AML-193 (cell line): ENCODE data around the gene MEGF6.

ENCODE experiments used
- DNase-seq, 2 experiments: peaks; one replicate each; lab custom pipeline; 2025; lab: John Stamatoyannopoulos, UW

Gene MEGF6

DNA sequence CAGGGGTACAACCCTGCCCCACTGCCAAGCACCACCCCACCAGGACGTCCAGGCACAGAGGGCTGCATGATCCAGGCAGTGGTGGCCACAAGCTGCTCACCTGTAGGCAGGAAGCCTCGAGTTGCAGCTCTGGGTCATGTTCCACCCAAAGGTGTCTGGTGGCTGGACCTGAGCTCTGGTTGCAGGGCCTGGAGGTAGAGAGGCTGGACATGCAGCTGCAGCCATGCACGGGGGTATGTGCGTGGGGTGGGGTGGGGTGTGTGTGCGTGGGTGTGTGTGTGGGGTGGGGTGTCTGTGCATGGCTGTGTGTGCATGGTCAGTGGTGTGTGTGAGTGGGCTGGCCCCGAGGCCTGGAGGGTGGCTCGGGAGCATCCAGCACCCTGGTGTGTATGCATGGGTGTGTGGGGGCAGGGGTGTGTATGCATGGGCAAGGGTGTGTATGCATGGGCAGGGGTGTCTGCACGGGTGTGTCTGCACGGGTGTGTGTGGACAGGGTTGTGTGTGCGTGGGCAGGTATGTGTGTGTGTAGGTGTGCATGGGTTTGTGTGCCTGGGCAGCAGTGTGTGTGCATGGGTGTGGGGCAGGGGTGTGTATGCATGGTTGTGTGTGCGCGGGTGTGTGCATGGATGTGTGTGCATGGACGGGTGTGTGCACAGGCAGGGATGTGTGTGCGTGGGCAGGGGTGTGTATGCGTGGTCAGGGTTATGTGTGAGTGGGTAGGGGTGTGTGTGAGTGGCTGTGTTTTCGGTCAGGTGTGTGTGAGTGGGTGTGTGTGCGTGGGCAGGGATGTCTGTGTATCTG, 141.3 kb downstream of the MEGF6 start:
- no peak for DNase-seq

DNA sequence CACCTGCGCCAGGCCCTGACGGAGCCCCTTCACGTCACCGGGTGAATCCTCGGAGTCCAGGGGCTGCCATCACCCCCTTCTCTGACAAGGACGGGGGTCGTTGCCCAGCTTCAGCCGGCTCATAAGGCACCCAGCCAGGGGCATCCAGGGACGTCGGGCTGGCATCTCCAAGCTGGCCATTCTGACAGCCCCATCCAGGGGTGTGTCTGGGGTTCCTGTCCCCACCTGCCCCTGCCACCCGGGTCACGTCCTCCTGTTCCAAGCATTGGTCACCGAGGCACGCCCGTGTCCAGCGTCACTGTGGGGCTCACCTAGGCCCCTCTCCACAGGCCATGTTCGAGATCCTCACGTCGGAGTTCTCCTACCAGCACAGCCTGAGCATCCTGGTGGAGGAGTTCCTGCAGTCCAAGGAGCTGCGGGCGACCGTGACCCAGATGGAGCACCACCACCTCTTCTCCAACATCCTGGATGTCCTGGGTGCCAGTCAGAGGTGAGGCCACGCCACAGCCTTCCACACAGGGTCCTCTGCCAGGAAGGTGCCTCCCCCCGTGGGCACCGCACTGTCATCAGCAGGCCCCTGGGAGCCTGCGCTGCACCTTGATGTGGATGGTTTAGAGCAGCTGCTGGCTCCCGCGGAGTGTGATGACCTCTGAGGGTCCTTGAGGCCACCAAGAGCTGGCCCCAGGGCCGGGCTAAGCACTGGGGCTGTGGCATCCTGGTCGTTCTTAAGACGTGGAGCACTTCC, 142.0 kb downstream of the MEGF6 start:
- no peak for DNase-seq

DNA sequence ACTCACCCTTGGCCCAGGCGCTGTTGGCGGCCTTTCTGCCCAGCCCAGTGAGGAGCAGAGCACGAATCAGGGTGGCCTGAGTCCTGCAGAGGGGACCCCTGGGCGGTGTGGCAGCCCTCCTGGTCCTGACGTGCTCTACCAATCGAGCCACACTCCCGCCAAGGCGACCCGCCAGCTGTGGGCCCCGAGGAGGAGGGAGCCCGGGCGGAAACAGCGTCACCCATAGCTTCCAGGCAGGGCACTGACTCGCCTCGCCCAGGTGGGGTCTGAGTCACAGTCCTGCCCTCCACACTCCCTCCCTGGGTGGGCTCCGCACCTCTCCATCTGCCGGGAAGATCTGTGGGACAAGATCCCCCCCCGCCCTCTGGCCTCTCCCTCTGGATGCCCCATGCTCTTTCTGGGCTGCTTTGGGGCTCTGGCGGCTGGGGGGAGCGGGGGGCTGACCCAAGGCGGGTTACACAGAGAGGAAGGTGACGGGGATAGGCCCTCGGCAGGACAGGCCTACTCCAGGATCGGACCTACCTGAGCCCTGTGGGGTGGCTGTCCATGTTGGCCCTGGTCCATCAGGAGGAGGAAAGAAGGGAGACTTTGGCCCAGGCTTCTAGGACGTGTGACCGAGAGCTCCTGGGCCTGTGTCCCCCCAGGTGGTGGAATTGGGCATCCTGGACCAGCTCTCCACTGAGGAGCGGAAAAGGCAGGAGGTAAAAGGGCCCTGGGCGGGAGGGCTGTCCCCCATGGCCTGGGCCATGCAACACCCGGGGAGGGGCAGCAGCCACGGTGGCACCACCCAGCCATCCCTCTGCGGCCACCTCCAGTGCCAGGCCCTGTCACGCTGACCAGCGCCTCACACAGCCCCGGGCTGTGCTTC, 142.8 kb downstream of the MEGF6 start:
- no peak for DNase-seq

DNA sequence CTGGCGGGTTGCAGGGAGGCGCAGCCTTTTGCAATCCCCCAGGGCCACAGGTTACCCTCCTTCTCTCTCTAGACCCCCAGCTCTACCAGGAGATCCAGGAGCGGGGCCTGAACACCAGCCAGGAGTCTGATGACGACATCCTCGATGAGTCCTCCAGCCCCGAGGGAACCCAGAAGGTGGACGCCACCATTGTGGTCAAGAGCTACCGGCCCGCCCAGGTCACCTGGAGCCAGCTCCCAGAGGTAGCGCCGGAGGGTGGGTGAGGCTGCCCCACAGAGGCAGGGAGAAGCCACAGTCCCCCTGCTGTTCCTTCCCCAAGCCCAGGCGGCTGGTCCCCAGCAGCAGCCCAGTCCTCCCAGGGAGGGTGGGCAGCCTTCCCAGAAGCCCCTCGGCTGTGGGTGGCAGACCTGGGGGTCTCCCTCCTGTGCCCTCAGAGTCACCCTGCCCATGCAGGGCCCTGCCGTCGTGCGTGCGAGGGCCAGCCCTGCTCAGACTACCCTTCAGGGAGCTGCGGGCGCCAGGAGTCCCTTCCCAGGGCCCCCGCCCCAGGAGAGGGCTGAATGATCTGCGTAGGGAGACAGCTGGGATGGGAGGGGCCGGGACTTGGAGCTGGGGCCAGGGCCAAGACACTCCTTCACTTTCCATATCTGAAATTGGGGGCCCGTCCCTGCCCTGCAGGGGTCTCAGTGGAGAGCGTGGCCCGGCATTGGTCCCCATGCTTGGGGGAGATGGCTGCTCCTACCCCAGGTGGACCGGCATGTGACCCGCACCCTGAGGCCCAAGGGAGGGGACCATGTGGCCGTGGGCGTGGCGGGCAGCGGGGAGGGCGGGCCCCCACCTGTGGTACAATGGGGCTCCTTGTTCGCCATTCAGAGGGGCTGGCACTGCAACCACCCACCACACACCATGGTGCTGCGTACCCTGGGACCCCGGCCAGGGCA, 143.9 kb downstream of the MEGF6 start:
- no peak for DNase-seq

DNA sequence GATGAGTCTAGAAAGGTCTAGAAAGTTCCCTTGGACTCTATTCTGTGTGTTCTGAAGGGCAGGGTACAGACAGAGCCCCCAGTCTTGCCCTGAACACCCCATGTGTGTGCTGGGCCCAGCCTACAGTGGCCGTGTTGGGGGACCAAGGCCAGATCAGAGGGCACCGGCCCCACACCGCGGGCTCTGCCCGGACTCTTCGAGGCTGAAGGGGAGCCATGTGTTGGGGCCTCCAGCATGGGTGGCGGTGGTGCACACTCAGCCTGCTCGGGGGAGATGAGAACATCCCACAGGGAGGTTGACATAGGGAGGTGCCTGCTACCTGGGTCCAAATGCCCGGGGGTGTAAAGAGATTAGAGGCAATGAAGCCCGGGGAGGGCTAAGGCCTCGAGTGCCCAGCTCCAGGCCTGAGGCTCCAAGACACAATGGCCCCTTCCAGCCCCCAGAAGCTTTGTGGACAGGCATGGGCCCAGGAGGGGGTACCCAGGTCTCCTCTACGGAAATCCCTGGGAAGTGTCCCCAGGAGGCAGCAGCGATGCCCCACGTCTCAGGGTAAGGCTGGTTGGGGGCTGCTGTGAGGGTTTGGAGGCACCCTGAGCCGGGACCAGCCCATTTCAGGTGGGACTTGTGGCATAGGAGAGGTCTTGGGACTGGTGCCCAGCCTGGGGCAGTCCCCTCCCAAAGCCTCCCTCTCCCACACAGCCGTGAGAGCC, 144.8 kb downstream of the MEGF6 start:
- DNase-seq: no peak

DNA sequence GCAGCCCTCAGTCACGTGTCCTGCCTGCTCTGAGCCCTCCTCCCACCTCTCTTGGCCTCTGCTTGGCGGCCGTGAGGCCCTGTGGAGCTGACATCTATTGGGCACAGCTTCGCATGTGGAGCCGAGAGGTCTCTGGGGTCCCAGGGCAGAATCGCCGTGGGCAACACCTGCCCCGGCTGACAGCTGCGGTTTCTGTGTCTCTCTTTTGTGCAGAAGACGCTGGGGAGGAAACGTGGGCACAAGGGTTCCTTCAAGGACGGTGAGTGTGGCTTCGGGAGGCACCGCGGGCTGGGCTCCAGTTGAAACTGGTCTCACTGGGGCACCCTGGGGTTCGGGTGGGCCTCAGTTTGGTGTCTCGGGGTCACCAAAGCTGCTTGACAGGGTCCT, 145.4 kb downstream of the MEGF6 start:
- DNase-seq: no peak

DNA sequence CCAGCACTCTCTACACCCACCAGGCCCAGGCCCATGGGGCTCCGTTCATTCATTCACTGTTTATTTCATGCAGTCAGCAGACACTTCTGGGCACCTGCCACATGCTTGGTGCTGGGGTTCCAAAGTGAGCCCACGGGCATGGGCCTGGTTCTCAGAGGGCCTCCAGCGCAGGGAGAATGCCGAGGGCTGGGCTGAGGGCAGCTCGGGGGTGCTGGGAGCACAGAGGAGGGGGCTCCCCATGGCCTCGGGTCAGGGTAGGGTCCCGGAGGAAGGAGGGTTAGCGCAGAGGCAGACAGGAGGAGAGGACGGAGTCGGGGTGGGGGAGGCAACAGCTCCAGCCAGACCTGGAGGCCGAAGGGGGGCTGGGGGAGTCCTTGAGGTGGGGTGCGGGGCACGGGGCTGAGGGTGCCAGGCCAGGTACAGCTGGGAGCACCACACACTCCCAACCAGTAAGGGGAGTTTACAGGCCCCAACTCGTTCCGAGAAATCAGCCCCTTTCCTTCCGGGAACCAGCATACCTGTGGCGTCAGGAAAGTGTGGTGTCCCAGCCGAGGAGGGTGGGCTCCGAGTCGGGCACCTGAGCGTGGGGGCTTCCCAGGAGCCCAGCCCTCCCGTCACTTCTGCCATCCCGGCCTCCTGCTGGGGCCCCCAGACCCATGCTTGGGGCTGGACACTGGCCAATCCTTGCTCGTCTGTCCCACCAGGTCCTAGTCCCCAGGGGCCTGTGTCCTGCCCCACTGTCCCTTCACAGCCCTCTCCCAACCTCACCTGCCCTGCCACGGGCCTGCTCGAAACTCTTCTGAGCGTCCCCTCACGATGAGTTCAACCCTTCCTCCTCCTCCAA, 146.0 kb downstream of the MEGF6 start:
- DNase-seq: no peak

DNA sequence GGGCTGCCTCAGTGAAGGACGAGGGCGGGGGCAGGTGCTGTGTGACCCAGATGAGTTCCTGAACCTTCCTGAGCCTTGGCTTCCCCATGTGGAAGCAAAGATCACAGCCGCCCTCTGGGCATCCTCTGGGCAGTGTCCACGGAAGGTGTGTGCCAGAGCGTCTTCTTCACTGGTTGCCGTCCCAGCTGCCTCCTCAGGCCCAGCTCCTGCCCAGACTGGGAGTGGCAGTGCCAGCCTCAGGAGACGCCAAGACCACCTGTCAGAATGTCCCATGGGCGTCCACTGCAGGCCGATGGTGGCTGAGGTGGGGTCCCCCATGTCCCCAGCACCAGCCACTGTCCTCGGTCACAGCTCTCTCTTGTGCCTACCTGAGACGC, 146.7 kb downstream of the MEGF6 start:
- no peak for DNase-seq

DNA sequence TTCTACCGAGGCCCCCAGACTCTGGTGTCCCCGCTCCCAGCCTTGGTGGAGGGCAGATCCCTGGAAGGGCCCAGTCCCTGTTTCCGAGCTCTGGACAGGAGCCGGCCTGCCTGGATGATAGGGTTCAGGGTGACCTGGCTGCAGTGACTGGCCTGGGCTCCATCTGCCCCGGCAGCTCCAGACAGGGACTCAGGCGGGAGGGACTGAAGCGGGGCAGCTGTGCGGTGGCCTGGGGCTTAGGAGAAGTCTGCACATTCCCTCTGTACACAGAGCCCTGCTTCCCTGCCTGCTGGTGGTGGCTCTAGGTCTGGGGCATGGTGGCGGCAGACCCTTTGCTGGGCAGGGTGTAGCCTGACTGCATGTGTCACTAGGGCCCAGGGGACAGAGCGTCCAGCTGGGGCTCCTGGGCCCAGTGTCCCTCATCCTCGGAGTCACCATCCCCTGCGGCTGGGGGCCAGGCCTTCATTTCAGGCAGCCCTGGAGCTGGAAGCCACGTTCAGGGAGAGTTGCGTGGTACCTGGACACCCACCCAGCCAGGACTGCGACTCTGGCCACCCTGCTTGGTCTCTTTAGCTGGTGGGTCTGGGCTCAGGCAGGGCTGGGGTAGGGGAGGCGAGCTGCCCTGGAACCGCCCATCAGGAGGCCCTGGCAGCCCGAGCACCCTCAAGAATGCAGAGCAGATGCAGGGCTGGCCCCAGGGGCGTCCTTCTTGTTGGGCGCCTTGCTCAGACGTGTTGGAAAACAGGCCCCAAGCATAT, 147.2 kb downstream of the MEGF6 start:
- DNase-seq: no peak

DNA sequence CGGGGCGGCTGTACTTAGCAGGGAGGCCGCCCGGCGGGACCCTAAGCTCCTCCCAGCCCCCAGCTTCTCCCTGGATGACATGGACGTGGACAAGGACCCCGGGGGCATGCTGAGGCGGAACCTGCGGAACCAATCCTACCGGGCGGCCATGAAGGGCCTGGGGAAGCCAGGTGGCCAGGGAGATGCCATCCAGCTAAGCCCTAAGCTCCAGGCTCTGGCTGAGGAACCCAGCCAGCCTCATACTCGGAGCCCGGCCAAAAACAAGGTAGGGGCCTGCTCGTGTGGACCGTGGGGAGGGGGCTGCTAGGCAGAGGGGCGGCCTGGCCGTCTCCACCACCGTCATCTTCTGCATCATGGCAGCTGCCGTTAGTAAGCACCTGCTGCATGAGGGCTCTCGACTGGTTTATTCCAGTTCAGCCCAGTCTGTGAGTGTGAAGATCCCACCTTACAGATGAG, 147.9 kb downstream of the MEGF6 start:
- DNase-seq: no peak

DNA sequence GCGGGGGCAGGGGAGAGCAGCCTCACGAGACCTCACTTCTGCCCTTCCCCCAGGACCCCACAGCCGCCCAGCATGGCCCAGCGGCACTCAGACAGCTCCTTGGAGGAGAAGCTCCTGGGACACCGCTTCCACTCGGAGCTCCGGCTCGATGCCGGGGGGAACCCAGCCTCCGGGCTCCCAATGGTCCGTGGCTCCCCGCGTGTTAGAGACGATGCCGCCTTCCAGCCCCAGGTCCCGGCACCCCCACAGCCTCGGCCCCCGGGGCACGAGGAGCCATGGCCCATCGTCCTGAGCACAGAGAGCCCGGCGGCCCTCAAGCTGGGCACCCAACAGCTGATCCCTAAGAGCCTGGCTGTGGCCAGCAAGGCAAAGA, 148.3 kb downstream of the MEGF6 start:
- no peak for DNase-seq

DNA sequence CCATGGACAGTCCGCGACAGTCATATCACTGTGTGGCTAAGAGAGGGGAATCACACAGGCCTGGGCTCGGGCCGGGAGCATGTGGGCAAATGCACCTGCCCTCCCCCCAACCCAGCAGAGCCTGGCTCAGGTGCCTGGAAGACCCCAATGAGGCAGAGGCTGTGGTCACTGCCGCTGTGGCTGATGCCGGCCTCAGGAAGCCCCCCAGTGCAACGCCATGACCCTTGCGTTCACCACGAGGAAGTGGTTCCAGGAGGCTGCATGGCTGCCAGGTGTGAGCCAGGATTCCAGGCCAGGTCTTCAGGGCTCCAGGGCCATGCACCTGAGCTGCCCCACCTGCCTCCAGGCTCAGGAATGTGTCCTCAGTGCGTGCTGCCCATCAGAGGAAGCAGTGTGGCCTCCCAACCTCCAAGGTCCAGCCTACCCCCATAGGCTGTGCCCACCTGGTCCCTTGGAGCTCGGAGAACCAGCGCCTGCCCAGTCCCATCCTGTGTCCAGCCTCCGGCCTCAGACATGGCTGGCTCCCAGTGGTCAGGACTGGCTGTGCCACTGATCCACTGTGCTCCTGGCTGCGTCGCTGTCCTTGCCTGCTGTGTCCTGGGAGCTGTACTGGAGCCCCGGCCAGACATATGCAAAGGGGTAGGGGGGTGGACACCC, 148.8 kb downstream of the MEGF6 start:
- DNase-seq: no peak

DNA sequence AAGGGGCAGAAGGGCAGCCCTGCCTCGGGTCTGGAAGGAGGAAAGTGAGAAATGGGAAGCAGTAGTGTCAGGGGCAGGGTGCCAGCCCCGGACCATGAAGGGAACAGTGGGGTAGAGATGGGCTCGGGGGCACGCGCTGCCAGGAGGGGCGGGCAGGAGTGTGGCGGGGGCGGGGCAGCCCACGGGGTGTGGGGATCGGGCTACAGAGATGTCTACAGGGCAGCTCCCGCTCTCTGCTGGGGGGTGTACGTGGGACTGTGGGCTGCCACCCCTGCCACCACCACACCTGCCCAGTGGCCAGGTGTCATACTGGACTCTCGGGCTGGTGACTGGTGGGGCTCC, 149.4 kb downstream of the MEGF6 start:
- DNase-seq: no peak

DNA sequence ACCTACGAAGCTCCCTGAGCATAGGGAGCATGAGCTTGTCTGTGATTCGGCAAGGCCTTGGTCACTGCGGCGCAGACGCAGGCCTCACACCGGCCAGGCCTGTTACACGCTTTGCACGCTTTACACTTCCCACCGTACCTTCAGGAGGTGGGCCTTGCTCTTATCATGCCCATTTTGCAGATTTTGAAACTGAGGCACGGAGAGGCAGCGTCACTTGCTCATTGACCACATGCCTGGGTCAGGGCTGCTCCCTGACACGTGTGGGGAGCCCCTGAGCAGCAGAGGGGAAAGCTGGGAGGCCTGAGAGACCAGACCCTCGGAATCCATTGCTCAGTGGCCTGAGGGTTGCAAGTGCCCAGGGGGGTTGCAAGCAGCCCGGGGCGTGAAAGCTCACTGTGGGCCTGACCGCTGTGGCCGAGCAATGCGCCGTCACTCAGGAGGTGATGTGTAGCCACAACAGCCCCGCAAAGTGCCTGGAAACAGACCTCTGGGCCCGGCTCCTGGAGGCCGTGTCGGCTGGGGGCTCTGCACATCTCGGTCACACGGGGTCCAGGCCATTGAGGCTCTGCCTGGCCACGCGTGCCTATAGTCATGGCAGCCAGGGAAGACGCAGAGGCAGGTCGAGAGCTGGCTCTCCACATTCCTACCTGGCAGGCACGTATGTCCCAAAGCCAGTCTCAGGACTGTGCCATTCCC, 149.9 kb downstream of the MEGF6 start:
- DNase-seq: no peak

DNA sequence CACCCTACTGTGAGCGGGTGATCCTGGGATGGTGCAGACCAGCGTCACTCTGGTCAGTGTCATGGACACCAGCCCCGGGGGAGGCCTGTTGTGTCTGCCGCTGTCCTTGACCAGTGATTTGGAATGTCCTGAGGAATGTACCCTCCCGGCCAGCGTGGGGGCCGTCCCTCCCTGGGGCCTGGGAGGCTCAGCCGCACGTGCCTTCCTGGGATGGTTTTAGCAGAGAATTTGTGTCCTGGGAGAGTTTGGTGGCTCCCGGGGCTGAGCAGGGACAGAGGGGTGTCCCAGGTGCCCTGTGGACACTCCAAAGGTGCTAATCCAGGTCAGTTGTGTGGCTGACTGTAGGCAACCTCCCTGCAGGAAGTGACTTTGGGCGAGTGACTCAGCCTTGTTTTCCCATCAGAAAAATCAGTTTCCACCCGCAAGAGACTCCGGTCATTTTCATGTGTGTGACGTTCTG, 150.6 kb downstream of the MEGF6 start:
- no peak for DNase-seq

DNA sequence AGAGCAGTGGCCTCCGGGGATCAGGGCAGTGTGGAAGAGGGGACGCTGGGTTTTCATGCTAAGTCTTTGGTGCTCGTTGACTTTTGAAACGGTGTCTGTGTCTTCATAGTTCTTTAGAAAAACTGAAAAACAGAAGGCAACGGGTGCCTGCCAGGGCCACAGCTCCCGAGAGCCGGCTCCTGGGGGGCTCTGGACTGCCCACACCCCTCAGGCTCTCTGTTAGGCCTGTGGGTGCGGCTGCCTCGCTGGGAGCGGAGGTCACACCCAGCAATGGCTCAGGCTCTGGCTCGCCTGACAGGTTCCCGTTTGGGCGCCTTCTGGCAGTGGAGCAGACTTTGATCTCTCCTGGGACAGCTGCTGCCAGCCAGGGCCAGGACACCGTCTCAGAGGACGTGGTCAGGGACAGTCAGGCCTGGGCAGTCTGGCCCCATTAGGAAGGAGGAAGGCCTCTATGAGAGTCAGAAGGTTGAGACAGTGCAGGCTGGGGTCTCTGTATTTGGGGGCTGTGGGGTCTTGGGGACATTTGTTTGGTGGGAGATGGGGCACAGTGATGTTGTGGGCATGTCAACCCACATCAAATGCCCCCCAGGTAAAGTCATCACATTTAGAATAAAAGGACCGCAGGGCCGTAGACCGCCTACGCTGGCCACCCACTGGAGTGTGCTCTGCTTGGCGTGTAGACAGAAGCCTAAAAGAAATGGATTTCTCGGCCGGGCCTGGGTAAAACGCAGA, 151.2 kb downstream of the MEGF6 start:
- no peak for DNase-seq
